Measurements from ENCODE around the gene NHLH2.

The NHLH2 gene

GRCh38 chr1:115796897-115797296 lies 44.0 kb downstream of the NHLH2 start:
- DNase-seq (ENCODE audit: low read depth), result no peak

DNA sequence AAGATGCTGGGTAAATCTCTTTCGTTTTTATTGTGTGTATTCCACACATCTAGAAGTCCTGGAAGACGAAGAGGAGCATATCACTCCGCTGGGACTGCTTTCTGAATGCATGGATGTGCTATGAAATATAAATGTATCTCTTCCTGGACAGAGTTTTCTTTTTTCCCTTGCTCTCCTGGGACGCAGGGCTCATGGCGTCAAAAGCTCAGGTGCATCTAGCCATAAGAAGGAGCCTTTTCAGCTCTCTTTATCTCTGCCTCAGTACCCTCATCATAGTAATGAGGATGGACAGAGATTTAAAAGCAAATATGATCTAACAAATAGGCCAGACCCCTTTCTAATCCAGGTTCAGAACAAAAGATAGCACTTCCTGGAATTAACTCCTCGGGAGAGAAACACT lies 44.9 kb downstream of the NHLH2 start:
- DNase-seq (ENCODE audit: low read depth), result no peak

DNA sequence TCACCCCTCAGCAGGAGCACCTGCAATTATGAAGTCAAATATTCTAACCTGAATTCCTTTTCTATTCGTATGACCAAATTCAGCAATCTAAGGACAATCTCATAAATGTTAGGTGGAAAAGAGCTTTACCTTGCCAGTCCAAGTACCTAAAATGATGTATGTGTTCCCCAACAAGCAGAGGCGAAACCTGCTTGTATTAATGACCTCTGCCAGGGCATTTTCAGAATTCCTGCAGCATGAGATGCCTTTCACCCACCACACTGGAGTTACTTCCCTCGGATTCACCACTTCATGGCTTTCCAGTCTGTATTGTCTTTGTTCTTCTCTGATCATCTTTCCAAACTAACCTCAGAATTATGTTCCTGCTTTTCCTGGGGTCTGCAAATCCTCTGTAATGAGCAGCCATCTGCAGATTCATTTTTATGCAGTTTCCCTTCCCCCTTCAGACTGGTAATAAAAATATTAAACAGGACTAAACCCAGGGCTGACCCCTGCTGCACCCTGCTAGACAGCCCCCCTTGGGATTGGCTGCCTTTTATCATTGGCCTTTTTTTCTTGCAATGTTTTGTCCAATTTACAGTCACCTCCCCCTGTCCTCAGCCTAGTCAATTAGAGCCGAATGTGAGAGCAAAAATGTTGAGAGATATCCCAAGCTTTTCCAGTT lies 45.8 kb downstream of the NHLH2 start:
- no peak for DNase-seq (ENCODE audit: low read depth)

GRCh38 chr1:115793162-115793561 lies 47.8 kb downstream of the NHLH2 start:
- DNase-seq (ENCODE audit: low read depth), result no peak

- DNase-seq (ENCODE audit: low read depth), result no peak
Measured at GRCh38 chr1:115791816-115792215, 49.1 kb downstream of the NHLH2 start.

GRCh38 chr1:115790846-115791245 lies 50.1 kb downstream of the NHLH2 start:
- DNase-seq (ENCODE audit: low read depth), result no peak

DNA sequence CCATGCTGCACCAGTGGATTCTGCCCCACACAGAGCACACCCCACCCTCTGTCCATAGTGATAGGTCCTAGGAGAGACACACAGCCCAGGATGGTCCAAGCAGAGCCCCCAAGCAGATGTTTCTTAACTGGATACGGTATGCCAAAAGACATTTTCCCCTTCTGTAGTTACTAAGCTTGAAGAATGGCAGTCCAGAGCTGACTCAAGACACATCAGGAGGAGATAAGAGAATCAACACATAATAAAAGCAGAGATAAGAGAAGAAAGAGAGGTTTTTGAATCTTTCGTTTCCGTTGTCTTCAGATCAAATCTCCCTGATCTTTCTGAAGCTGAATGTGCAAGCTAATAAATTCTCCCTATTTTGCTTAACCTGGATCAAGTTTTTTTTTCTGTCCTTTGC lies 50.6 kb downstream of the NHLH2 start:
- no peak for DNase-seq (ENCODE audit: low read depth)

All from non-pigmented ciliary epithelial cell (primary cell).